MM.1S (cell line): ENCODE results near the gene E2F8.

ENCODE experiments used
- DNase-seq: peaks from one replicate; pipeline ENCODE4 v3.0.0-alpha.2; 2015
- H2AFZ ChIP-seq: fragments of 300-600 bp; sonication (generic); 2 replicates; pipeline ENCODE4 v1.6.0; 2016; ENCODE audit warnings: antibody characterized with exemption, low read length
- H3F3A ChIP-seq: fragments of 300-600 bp; sonication (generic); 2 replicates; pipeline ENCODE4 v1.6.1; 2016; ENCODE audit warnings: mild to moderate bottlenecking, antibody characterized with exemption, low read length, moderate library complexity, mixed read lengths; ENCODE audit not compliant: insufficient read depth
- H3K27ac ChIP-seq: fragments of 300-600 bp; sonication (generic); 2 replicates; pipeline ENCODE4 v1.5.1; 2016; ENCODE audit warnings: mild to moderate bottlenecking, low read length
- H3K27me3 ChIP-seq: fragments of 300-600 bp; sonication (generic); replicated peaks from 2 replicates; pipeline ENCODE4 v1.6.0; 2016; ENCODE audit warnings: low read length; ENCODE audit not compliant: insufficient read depth
- H3K36me3 ChIP-seq: fragments of 300-600 bp; sonication (generic); replicated peaks from 2 replicates; pipeline ENCODE4 v1.6.1; 2016; ENCODE audit warnings: mild to moderate bottlenecking, low read length, mixed read lengths; ENCODE audit not compliant: insufficient read depth
- H3K4me1 ChIP-seq: fragments of 300-600 bp; sonication (generic); 2 replicates; pipeline ENCODE4 v1.6.1; 2016; ENCODE audit warnings: low read length, mixed read lengths
- H3K4me2 ChIP-seq: fragments of 300-600 bp; sonication (generic); 2 replicates; pipeline ENCODE4 v1.6.0; 2016; ENCODE audit warnings: low read depth, low read length
- H3K4me3 ChIP-seq: fragments of 300-600 bp; sonication (generic); 2 replicates; pipeline ENCODE4 v1.5.1; 2016; ENCODE audit warnings: low read length, mixed read lengths
- H3K79me2 ChIP-seq: fragments of 300-600 bp; sonication (generic); 2 replicates; pipeline ENCODE4 v1.6.1; 2016; ENCODE audit warnings: mixed run types, low read length, mixed read lengths
- H3K9ac ChIP-seq: fragments of 300-600 bp; sonication (generic); 2 replicates; pipeline ENCODE4 v1.6.1; 2016; ENCODE audit warnings: low read length, mixed read lengths
- H3K9me2 ChIP-seq: fragments of 300-600 bp; sonication (generic); replicated peaks from 2 replicates; pipeline ENCODE4 v1.6.1; 2016; ENCODE audit warnings: mild to moderate bottlenecking, low read length, mixed read lengths; ENCODE audit not compliant: insufficient read depth
- H3K9me3 ChIP-seq: fragments of 300-600 bp; sonication (generic); replicated peaks from 2 replicates; pipeline ENCODE4 v1.6.1; 2016; ENCODE audit warnings: mild to moderate bottlenecking, low read length, mixed read lengths; ENCODE audit not compliant: insufficient read depth
- H4K20me1 ChIP-seq: fragments of 300-600 bp; sonication (generic); 2 replicates; pipeline ENCODE4 v1.6.1; 2016; ENCODE audit warnings: mild to moderate bottlenecking, low read length, moderate library complexity, mixed read lengths; ENCODE audit not compliant: insufficient read depth
- CTCF ChIP-seq: fragments of 300-600 bp; sonication (generic); IDR thresholded peaks from 2 replicates; pipeline ENCODE4 v1.5.1; 2016; ENCODE audit warnings: antibody characterized with exemption, low read length, mixed read lengths
- EZH2 ChIP-seq: fragments of 300-600 bp; sonication (generic); optimal IDR thresholded peaks from 2 replicates; pipeline ENCODE3; 2017; ENCODE audit warnings: low read depth, mild to moderate bottlenecking, antibody characterized with exemption, low read length, mixed read lengths
- EZH2phosphoT487 ChIP-seq: fragments of 300-600 bp; sonication (generic); IDR thresholded peaks from 2 replicates; pipeline ENCODE4 v1.6.1; 2018; ENCODE audit warnings: antibody characterized with exemption, low read length

Gene E2F8

GRCh38 chr11:19191530-19192169, 49.1 kb downstream of the E2F8 start:
- Histone ChIP-seq H3K4me1 (no peaks in the 10 kb centered on the region), H3K9me2 (no peaks in the 10 kb centered on the region), H3K4me3 (no peak overlapping the region), H2AFZ (no peak overlapping the region), H3K9ac (no peak overlapping the region), H3K36me3 (no peaks in the 10 kb centered on the region), H3K79me2 (no peaks in the 10 kb centered on the region), H3K9me3 (no peaks in the 10 kb centered on the region), H3F3A (no peaks in the 10 kb centered on the region), H4K20me1 (no peaks in the 10 kb centered on the region), H3K4me2 (no peak overlapping the region), H3K27ac (no peak overlapping the region), H3K27me3 (no peaks in the 10 kb centered on the region)
- TF ChIP-seq EZH2 (no peak), EZH2phosphoT487 (no peak), CTCF (no peak)
- DNase-seq: no peak

- H4K20me1 ChIP-seq: no peaks in the 10 kb centered on the region
- no peaks in the 10 kb centered on the region for H3F3A ChIP-seq
- H3K36me3 ChIP-seq: no peaks in the 10 kb centered on the region
- no peak for DNase-seq
- H3K4me2 ChIP-seq: no peak overlapping the region
- no peaks in the 10 kb centered on the region for H3K9me2 ChIP-seq
- no peak overlapping the region for H3K27ac ChIP-seq
- no peak for TF ChIP-seq EZH2phosphoT487
- no peak for TF ChIP-seq CTCF
- TF ChIP-seq EZH2: no peak
- no peaks in the 10 kb centered on the region for H3K79me2 ChIP-seq
- H2AFZ ChIP-seq: no peak overlapping the region
- no peak overlapping the region for H3K9ac ChIP-seq
- no peaks in the 10 kb centered on the region for H3K4me1 ChIP-seq
- H3K4me3 ChIP-seq: no peak overlapping the region
- no peaks in the 10 kb centered on the region for H3K9me3 ChIP-seq
- no peaks in the 10 kb centered on the region for H3K27me3 ChIP-seq
Observed at GRCh38 chr11:19187833-19188258, 52.9 kb downstream of the E2F8 start.

GRCh38 chr11:19187114-19187832, 53.5 kb downstream of the E2F8 start:
- no peak for DNase-seq
- no peaks in the 10 kb centered on the region for H4K20me1 ChIP-seq
- H3K4me3 ChIP-seq: no peak overlapping the region
- H2AFZ ChIP-seq: no peak overlapping the region
- H3K79me2 ChIP-seq: no peaks in the 10 kb centered on the region
- no peaks in the 10 kb centered on the region for H3K9me3 ChIP-seq
- no peaks in the 10 kb centered on the region for H3K4me1 ChIP-seq
- H3K4me2 ChIP-seq: no peak overlapping the region
- H3K9ac ChIP-seq: no peak overlapping the region
- no peaks in the 10 kb centered on the region for H3K9me2 ChIP-seq
- H3K36me3 ChIP-seq: no peaks in the 10 kb centered on the region
- no peaks in the 10 kb centered on the region for H3F3A ChIP-seq
- H3K27ac ChIP-seq: no peak overlapping the region
- no peaks in the 10 kb centered on the region for H3K27me3 ChIP-seq
- TF ChIP-seq EZH2phosphoT487 (no peak), EZH2 (no peak), CTCF (no peak)
